DND-41 (cell line): ENCODE results near the gene CNEP1R1.

Source experiments
- CTCF ChIP-seq: IDR thresholded peaks from 2 replicates; pipeline ENCODE4 v1.5.1; 2012; ENCODE audit warnings: borderline replicate concordance, low read length, moderate library complexity, mild to moderate bottlenecking; ENCODE audit not compliant: poor library complexity, severe bottlenecking; ENCODE audit errors: extremely low read depth
- EZH2 ChIP-seq: IDR thresholded peaks from 3 replicates; pipeline ENCODE4 v1.6.1; 2012; ENCODE audit warnings: borderline replicate concordance, low read depth, mild to moderate bottlenecking, moderate library complexity, low read length, inconsistent platforms; ENCODE audit not compliant: severe bottlenecking

- TF ChIP-seq EZH2 (no peak), CTCF (no peak)
Measured at GRCh38 chr16:49977427-49977826, 47.6 kb upstream of the CNEP1R1 start.
